HCT116 (cell line): Measurements from ENCODE around the gene SHISAL1. TPM values are rescaled to one million over a fixed set of nuclear protein-coding genes. Genes with fewer than 3 reads are reported as not detected.

Experiments used
- ATAC-seq: fragments of 200-7000 bp; cut with Tn5 transposase; 2 replicates; pipeline ENCODE4 v1.9.1; 2020; ENCODE audit warnings: mild to moderate bottlenecking, moderate library complexity
- BruUV-seq: library from RNA; stranded (reverse); fragments of 400-500 nt; replicated peaks from 2 replicates; lab custom pipeline; 2021; lab: Mats Ljungman, UMichigan
- CTCF ChIA-PET: fragments of 300-600 bp; sonication (Branson Sonifier 250); formaldehyde crosslinking; loops from one replicate; lab custom pipeline; 2021; ENCODE audit warnings: antibody characterized with exemption; lab: Charles Lee
- POLR2A ChIA-PET: fragments of 300-600, 350-600 bp; sonication (Branson Sonifier 250); formaldehyde crosslinking; loops from one replicate; lab custom pipeline; 2021; ENCODE audit warnings: antibody characterized with exemption; lab: Charles Lee
- RAD21 ChIA-PET, 2 experiments: fragments of 300-600 bp; sonication (Branson Sonifier 250); formaldehyde crosslinking; loops; one replicate each; lab custom pipeline; 2023; ENCODE audit warnings: low total read pairs in 2 of 2; ENCODE audit not compliant: uncharacterized antibody in 2 of 2, unreplicated experiment in 2 of 2, low non-redundant PET in 1 of 2; lab: Charles Lee
- DNase-seq: peaks from one replicate; pipeline ENCODE4 v3.0.0-alpha.2; 2010; ENCODE audit warnings: low read depth, low spot score
- H2AFZ ChIP-seq: fragments of 200-600 bp; shearing (Covaris generic), sonication (generic); 2 replicates; pipeline ENCODE4 v1.6.1; 2017; ENCODE audit warnings: low read depth, mixed run types, mixed read lengths, antibody characterized with exemption, low read length; ENCODE audit not compliant: poor library complexity, severe bottlenecking
- H3K27ac ChIP-seq: 2 replicates; pipeline ENCODE4 v1.5.1; 2012; ENCODE audit warnings: low read depth, low read length
- H3K27me3 ChIP-seq: fragments of 200-600 bp; sonication (generic); 2 replicates; pipeline ENCODE4 v1.6.1; 2016; ENCODE audit warnings: mixed run types, low read length, mixed read lengths; ENCODE audit not compliant: insufficient read depth
- H3K36me3 ChIP-seq, 2 experiments: fragments of 200-500 bp in 1 of 2; fragments of 200-600 bp in 1 of 2; sonication (Bioruptor generic) in 1 of 2; sonication (generic) in 1 of 2; 2 replicates each; pipeline versions ENCODE4 v1.5.1 to v1.6.1; 2014 to 2016; ENCODE audit warnings: low read length in 2 of 2, inconsistent platforms in 1 of 2, mixed read lengths in 1 of 2, mixed run types in 1 of 2; ENCODE audit not compliant: insufficient read depth in 2 of 2, control insufficient read depth in 1 of 2
- H3K4me1 ChIP-seq, 2 experiments: fragments of 200-600 bp in 1 of 2; sonication (generic) in 1 of 2; 2 replicates each; pipeline versions ENCODE4 v1.5.1 to v1.6.1; 2012 to 2017; ENCODE audit warnings: low read length in 2 of 2, inconsistent platforms in 1 of 2, mild to moderate bottlenecking in 1 of 2, mixed read lengths in 1 of 2, mixed run types in 1 of 2, moderate library complexity in 1 of 2; ENCODE audit not compliant: insufficient read depth in 2 of 2, control insufficient read depth in 1 of 2
- H3K4me2 ChIP-seq: fragments of 200-600 bp; sonication (generic); 2 replicates; pipeline ENCODE4 v1.6.1; 2017; ENCODE audit warnings: mixed run types, low read length, mixed read lengths
- H3K4me3 ChIP-seq, 2 experiments: fragments of 200-600 bp in 1 of 2; sonication (generic) in 1 of 2; replicated peaks in 1 of 2; 2 replicates each; pipeline ENCODE4 v1.5.1; 2011 to 2016; ENCODE audit warnings: low read length in 2 of 2, control low read depth in 1 of 2, low read depth in 1 of 2, mild to moderate bottlenecking in 1 of 2, mixed read lengths in 1 of 2, mixed run types in 1 of 2
- H3K79me2 ChIP-seq: fragments of 200-600 bp; sonication (generic); 2 replicates; pipeline ENCODE4 v1.6.1; 2017; ENCODE audit warnings: mild to moderate bottlenecking, mixed run types, low read length, moderate library complexity, mixed read lengths; ENCODE audit not compliant: insufficient read depth
- H3K9ac ChIP-seq: fragments of 200-600 bp; sonication (generic); 2 replicates; pipeline ENCODE4 v1.6.1; 2016; ENCODE audit warnings: low read length, mixed read lengths
- H3K9me2 ChIP-seq: fragments of 200-600 bp; sonication (generic), shearing (Covaris generic); 2 replicates; pipeline ENCODE4 v1.6.1; 2017; ENCODE audit warnings: mixed run types, mild to moderate bottlenecking, moderate library complexity; ENCODE audit not compliant: insufficient read depth
- H3K9me3 ChIP-seq, 2 experiments: fragments of 200-500 bp in 1 of 2; fragments of 200-600 bp in 1 of 2; sonication (Bioruptor generic) in 1 of 2; sonication (generic) in 1 of 2; 2 replicates each; pipeline ENCODE4 v1.6.1; 2014 to 2017; ENCODE audit warnings: low read length in 2 of 2, mixed read lengths in 2 of 2, inconsistent platforms in 1 of 2, low read depth in 1 of 2, mild to moderate bottlenecking in 1 of 2, mixed run types in 1 of 2, moderate library complexity in 1 of 2; ENCODE audit not compliant: control insufficient read depth in 1 of 2, insufficient read depth in 1 of 2
- H4K20me1 ChIP-seq: fragments of 200-600 bp; sonication (generic), shearing (Covaris generic); 2 replicates; pipeline ENCODE4 v1.6.1; 2017; ENCODE audit warnings: mixed run types, mild to moderate bottlenecking, moderate library complexity; ENCODE audit not compliant: insufficient read depth
- EGR1 ChIP-seq: IDR thresholded peaks from 2 replicates; pipeline ENCODE4 v1.6.1; 2012; ENCODE audit warnings: low read depth
- FOSL1 ChIP-seq: IDR thresholded peaks from 2 replicates; pipeline ENCODE4 v1.6.1; 2012; ENCODE audit warnings: low read depth
- RAD21 ChIP-seq: IDR thresholded peaks from 2 replicates; pipeline ENCODE4 v1.6.1; 2012; ENCODE audit warnings: low read depth, mild to moderate bottlenecking
- REST ChIP-seq: IDR thresholded peaks from 2 replicates; pipeline ENCODE4 v1.6.1; 2012; ENCODE audit warnings: low read depth
- intact Hi-C: fragments of 100-400 bp; cut with micrococcal nuclease; formaldehyde crosslinking; loops from 2 replicates; pipeline ENCODE4 v1.10.0; 2022
- total RNA-seq: library from RNA; stranded (reverse); gene quantifications from one replicate; pipeline ENCODE4 v1.2.1, GENCODE V29; 2021; ENCODE audit not compliant: unreplicated experiment

SHISAL1 gene
- total RNA-seq, 1 experiment from 2014 or later, result not detected

DNA sequence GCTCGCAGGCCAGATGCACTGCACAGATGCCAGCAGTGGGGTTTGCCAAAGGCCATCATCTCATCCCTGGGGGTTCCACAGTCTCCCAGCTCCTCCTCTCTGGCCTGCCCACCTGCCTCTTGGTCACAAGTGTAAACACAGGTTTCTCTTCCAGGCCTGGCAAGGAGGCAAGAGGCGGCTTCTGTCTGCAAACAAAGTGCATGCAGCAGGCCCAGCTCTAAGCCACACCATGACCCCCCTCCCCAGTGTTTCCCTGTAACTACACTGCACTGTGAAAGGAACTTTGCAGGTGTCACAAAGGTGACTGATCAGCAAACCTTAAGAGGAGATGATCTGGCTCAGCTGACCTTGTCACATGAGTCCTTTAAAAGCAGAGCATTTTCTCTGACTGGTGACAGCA lies 26.2 kb upstream of the SHISAL1 start:
- ATAC-seq (no peak), DNase-seq (no peak)
- Histone ChIP-seq H3K79me2 (no peaks in the 10 kb centered on the region), H3K27me3 (no peaks in the 10 kb centered on the region), H3K9me3 (no peaks in the 10 kb centered on the region; a peak in 1 of 4 replicates), H3K36me3 (no peaks in the 10 kb centered on the region), H3K9me2 (no peaks in the 10 kb centered on the region), H3K27ac (no peak overlapping the region), H2AFZ (no peak overlapping the region), H4K20me1 (no peaks in the 10 kb centered on the region), H3K4me1 (peaks cover 4 to 19% of the 10 kb centered on the region in 2 experiments; a peak in 3 of 4 replicates), H3K4me2 (no peak overlapping the region), H3K9ac (no peak overlapping the region), H3K4me3 (no peak overlapping the region)
- no TSS peak for BruUV-seq
- intact Hi-C loops, result loop anchor here (5.0 kb wide), 1 partner anchor 228 kb away; no protein-coding TSS in a partner anchor
- ChIA-PET CTCF (no interaction called here), RAD21 (no interaction called here), POLR2A (no interaction called here)
- no peak for TF ChIP-seq FOSL1

- no peaks in the 10 kb centered on the region for H3K27me3 ChIP-seq
- H3K4me2 ChIP-seq, result peak overlapping the region; percentile 64; the same call in 1 of the 2 replicates
- no TSS peak for BruUV-seq
- intact Hi-C loops, result loop anchor here (5.0 kb wide), 1 partner anchor 229 kb away; no protein-coding TSS in a partner anchor
- H4K20me1 ChIP-seq, result no peaks in the 10 kb centered on the region
- ChIA-PET RAD21 (no interaction called here), POLR2A (no interaction called here), CTCF (no interaction called here)
- no peaks in the 10 kb centered on the region for H3K36me3 ChIP-seq
- H3K9ac ChIP-seq, result no peak overlapping the region
- H3K4me3 ChIP-seq, result no peak overlapping the region
- no peak for DNase-seq
- no peak for ATAC-seq
- H2AFZ ChIP-seq, result no peak overlapping the region
- no peaks in the 10 kb centered on the region for H3K79me2 ChIP-seq
- peaks cover 4 to 19% of the 10 kb centered on the region in 2 experiments; a peak in 3 of 4 replicates for H3K4me1 ChIP-seq
- no peaks in the 10 kb centered on the region; a peak in 1 of 4 replicates for H3K9me3 ChIP-seq
- no peak overlapping the region for H3K27ac ChIP-seq
- H3K9me2 ChIP-seq, result no peaks in the 10 kb centered on the region
- no peak for TF ChIP-seq FOSL1
- TF ChIP-seq EGR1, result no peak
- no peak for TF ChIP-seq RAD21
- TF ChIP-seq REST, result no peak
These were observed 25.5 kb upstream of the SHISAL1 start for GRCh38 chr22:44338177-44338810.
